GM12878 (cell line): ENCODE results near the gene ZNF566. TPM values are rescaled to one million over a fixed set of nuclear protein-coding genes. Genes with fewer than 3 reads are reported as not detected.

Source experiments
- BCLAF1 ChIP-seq: fragments of 450-650 bp; IDR thresholded peaks from 2 replicates; pipeline ENCODE4 v1.6.1; 2017; ENCODE audit warnings: antibody characterized with exemption, mild to moderate bottlenecking, moderate library complexity
- CBFB ChIP-seq: IDR thresholded peaks from 2 replicates; pipeline ENCODE4 v1.6.1; 2016; ENCODE audit warnings: antibody characterized with exemption, low read depth
- JUND ChIP-seq: IDR thresholded peaks from 2 replicates; pipeline ENCODE4 v1.6.1; 2012; ENCODE audit warnings: low read depth, mild to moderate bottlenecking, low read length, improper control_type of control experiment, moderate library complexity
- KAT2A ChIP-seq: conservative IDR thresholded peaks from 2 replicates; pipeline ENCODE4 v1.6.1; 2011; ENCODE audit warnings: low read depth, low read length; ENCODE audit not compliant: control insufficient read depth
- MEF2A ChIP-seq: IDR thresholded peaks from 2 replicates; pipeline ENCODE4 v1.6.1; 2011; ENCODE audit warnings: low read depth, mild to moderate bottlenecking, low read length, moderate library complexity; ENCODE audit not compliant: insufficient read depth
- NFYA ChIP-seq: IDR thresholded peaks from 2 replicates; pipeline ENCODE4 v1.6.1; 2011; ENCODE audit warnings: low read depth, mild to moderate bottlenecking, low read length, improper control_type of control experiment, borderline replicate concordance
- RB1 ChIP-seq: fragments of 450-650 bp; formaldehyde crosslinking; IDR thresholded peaks from 2 replicates; pipeline ENCODE4 v1.6.1; 2017; ENCODE audit warnings: mild to moderate bottlenecking, borderline replicate concordance
- RCOR1 ChIP-seq: conservative IDR thresholded peaks from 2 replicates; pipeline ENCODE4 v1.6.1; 2012; ENCODE audit warnings: low read depth, low read length, improper control_type of control experiment
- SREBF1 ChIP-seq: IDR thresholded peaks from 2 replicates; pipeline ENCODE4 v1.6.1; 2012; ENCODE audit warnings: mild to moderate bottlenecking, low read length
- TARDBP ChIP-seq: IDR thresholded peaks from 2 replicates; pipeline ENCODE4 v1.6.1; 2016; ENCODE audit warnings: borderline replicate concordance
- polyA plus RNA-seq, 11 experiments: library from polyadenylated mRNA; depleted of rRNA in 4 of 11; unstranded in 6 of 11; stranded (reverse) in 5 of 11; fragments of >200 nt; fragmentation: Nextera tagmentation in 4 of 11; fragmentation: Illumina TruSeq in 1 of 11; extraction: Ambion mirVana in 4 of 11; extraction: Trizol in 1 of 11; gene quantifications; 1 replicate in 1 of 11; 2 replicates in 10 of 11; pipeline versions ENCODE4 v1.2.1 to v1.2.3, GENCODE V29; 2011 to 2016; ENCODE audit warnings: inconsistent platforms in 2 of 11, missing spikeins in 2 of 11, low read depth in 1 of 11
- total RNA-seq, 4 experiments: library from RNA; depleted of rRNA in 3 of 4; stranded (reverse); fragments of >200 nt in 3 of 4; fragmentation: Illumina TruSeq in 1 of 4; extraction: Trizol in 1 of 4; gene quantifications; 2 replicates each; pipeline versions ENCODE4 v1.2.1 to v1.2.3, GENCODE V29; 2013 to 2021
- TF ChIP-seq, protein P1 (sequence below): IDR thresholded peaks from 2 replicates; pipeline ENCODE4 v1.6.1; 2012; ENCODE audit warnings: low read depth, low read length, improper control_type of control experiment
- TF ChIP-seq, protein P2 (sequence below), 3 experiments: IDR thresholded peaks in 2 of 3; conservative IDR thresholded peaks in 1 of 3; 2 replicates each; pipeline ENCODE4 v1.5.1; 2011; ENCODE audit warnings: low read depth in 3 of 3, low read length in 3 of 3, mild to moderate bottlenecking in 3 of 3, control low read depth in 2 of 3, moderate library complexity in 2 of 3, inconsistent platforms in 1 of 3, mixed read lengths in 1 of 3; ENCODE audit not compliant: control insufficient read depth in 2 of 3, insufficient read depth in 1 of 3; ENCODE audit errors: extremely low read depth in 1 of 3

ZNF566 gene
- total and polyA plus RNA-seq, 10 of the 15 experiments (the other 5 are each of a cell fraction or from before 2014, with no cell fraction given), result 2.5 to 5.8 (median 3.9) TPM

DNA sequence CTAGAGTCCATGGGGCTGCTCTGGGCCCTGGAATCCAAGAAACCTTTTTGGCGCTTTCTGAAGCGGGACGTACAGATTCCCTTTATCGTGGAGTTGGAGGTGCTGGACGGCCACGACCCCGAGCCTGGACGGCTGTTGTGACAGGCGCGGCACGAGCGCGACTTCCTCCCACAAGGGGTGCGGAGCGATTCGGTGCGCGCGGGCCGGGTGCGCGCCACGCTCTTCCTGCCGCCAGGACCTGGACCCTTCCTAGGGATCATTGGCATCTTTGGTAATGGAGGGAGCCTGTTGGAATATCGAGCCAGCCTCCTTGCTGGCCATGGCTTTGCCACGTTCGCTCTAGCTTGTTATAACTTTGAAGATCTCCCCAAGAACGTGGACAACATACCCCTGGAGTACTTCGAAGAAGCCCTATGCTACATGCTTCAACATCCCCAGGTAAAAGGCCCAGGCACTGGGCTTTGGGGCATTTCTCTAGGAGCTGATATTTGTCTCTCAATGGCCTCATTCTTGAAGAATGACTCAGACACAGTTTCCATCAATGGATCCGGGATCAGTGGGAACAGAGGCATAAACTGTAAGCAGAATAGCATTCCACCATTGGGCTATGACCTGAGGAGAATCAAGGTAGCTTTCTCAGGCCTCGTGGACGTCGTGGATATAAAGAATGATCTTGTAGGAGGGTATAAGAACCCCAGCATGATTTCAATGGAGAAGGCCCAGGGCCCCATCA lies 67.4 kb downstream of the ZNF566 start (continued):
- TF ChIP-seq BCLAF1 (no peak), RCOR1 (no peak), CBFB (no peak), JUND (no peak), MEF2A (no peak), RB1 (no peak), TARDBP (no peak), SREBF1 (no peak), NFYA (no peak), KAT2A (no peak)
- TF ChIP-seq, protein P1, sequence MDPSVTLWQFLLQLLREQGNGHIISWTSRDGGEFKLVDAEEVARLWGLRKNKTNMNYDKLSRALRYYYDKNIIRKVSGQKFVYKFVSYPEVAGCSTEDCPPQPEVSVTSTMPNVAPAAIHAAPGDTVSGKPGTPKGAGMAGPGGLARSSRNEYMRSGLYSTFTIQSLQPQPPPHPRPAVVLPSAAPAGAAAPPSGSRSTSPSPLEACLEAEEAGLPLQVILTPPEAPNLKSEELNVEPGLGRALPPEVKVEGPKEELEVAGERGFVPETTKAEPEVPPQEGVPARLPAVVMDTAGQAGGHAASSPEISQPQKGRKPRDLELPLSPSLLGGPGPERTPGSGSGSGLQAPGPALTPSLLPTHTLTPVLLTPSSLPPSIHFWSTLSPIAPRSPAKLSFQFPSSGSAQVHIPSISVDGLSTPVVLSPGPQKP, result no peak
- TF ChIP-seq, protein P2, sequence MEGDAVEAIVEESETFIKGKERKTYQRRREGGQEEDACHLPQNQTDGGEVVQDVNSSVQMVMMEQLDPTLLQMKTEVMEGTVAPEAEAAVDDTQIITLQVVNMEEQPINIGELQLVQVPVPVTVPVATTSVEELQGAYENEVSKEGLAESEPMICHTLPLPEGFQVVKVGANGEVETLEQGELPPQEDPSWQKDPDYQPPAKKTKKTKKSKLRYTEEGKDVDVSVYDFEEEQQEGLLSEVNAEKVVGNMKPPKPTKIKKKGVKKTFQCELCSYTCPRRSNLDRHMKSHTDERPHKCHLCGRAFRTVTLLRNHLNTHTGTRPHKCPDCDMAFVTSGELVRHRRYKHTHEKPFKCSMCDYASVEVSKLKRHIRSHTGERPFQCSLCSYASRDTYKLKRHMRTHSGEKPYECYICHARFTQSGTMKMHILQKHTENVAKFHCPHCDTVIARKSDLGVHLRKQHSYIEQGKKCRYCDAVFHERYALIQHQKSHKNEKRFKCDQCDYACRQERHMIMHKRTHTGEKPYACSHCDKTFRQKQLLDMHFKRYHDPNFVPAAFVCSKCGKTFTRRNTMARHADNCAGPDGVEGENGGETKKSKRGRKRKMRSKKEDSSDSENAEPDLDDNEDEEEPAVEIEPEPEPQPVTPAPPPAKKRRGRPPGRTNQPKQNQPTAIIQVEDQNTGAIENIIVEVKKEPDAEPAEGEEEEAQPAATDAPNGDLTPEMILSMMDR (IDR thresholded peaks at IDR 0.05 in 2 of 3, conservative IDR thresholded peaks at IDR 0.05 in 1 of 3; ENCODE audit: control insufficient read depth in 2 of 3, extremely low read depth in 1 of 3, insufficient read depth in 1 of 3, low read depth in 3 of 3, low read length in 3 of 3), result no peak
